Keratinocyte (primary cell): ENCODE results near the gene SMOC1. TPM values are rescaled to one million over a fixed set of nuclear protein-coding genes. Genes with fewer than 3 reads are reported as not detected.

Source experiments
- DNase-seq: peaks from one replicate; pipeline ENCODE4 v3.0.0-alpha.2; 2011; ENCODE audit warnings: low read depth, missing footprints, low spot score
- FAIRE-seq: peaks from 2 replicates; lab custom pipeline; 2011; peaks lifted over from hg19 to GRCh38; lab: Jason Lieb, UNC
- H2AFZ ChIP-seq: 2 replicates; pipeline ENCODE4 v1.6.0; 2012; ENCODE audit warnings: low read length, control low read depth, inconsistent platforms; ENCODE audit not compliant: control insufficient read depth
- H3K27ac ChIP-seq: 2 replicates; pipeline ENCODE4 v1.5.1; 2011; ENCODE audit warnings: low read length; ENCODE audit not compliant: control insufficient read depth, insufficient read depth
- H3K27me3 ChIP-seq: 3 replicates; pipeline ENCODE4 v1.6.0; 2011; ENCODE audit warnings: low read length; ENCODE audit not compliant: control insufficient read depth, insufficient read depth; ENCODE audit errors: extremely low read depth
- H3K36me3 ChIP-seq, 2 experiments: 2 replicates in 1 of 2; 3 replicates in 1 of 2; pipeline ENCODE4 v1.5.1; 2011; ENCODE audit warnings: low read length in 2 of 2, mild to moderate bottlenecking in 1 of 2; ENCODE audit not compliant: control insufficient read depth in 2 of 2, insufficient read depth in 2 of 2; ENCODE audit errors: extremely low read depth in 1 of 2
- H3K4me1 ChIP-seq: 3 replicates; pipeline ENCODE4 v1.5.1; 2011; ENCODE audit warnings: low read length; ENCODE audit not compliant: control insufficient read depth, insufficient read depth; ENCODE audit errors: extremely low read depth
- H3K4me2 ChIP-seq: 3 replicates; pipeline ENCODE4 v1.6.0; 2011; ENCODE audit warnings: low read depth, low read length; ENCODE audit not compliant: control insufficient read depth, insufficient read depth; ENCODE audit errors: extremely low read depth
- H3K4me3 ChIP-seq, 3 experiments: fragments of 200-600 bp in 1 of 3; sonication (generic) in 1 of 3; 2 replicates in 2 of 3; 3 replicates in 1 of 3; pipeline ENCODE4 v1.5.1; 2011 to 2016; ENCODE audit warnings: low read length in 3 of 3, mild to moderate bottlenecking in 3 of 3, control low read depth in 2 of 3, inconsistent platforms in 1 of 3, low read depth in 1 of 3, mixed read lengths in 1 of 3, mixed run types in 1 of 3, moderate library complexity in 1 of 3; ENCODE audit not compliant: control insufficient read depth in 2 of 3, insufficient read depth in 2 of 3; ENCODE audit errors: extremely low read depth in 1 of 3
- H3K79me2 ChIP-seq: 2 replicates; pipeline ENCODE4 v1.6.0; 2012; ENCODE audit warnings: low read length; ENCODE audit not compliant: control insufficient read depth, insufficient read depth
- H3K9ac ChIP-seq: 3 replicates; pipeline ENCODE4 v1.6.0; 2011; ENCODE audit warnings: low read length; ENCODE audit not compliant: control insufficient read depth, insufficient read depth; ENCODE audit errors: extremely low read depth
- H3K9me1 ChIP-seq: 3 replicates; pipeline ENCODE4 v1.6.0; 2011; ENCODE audit warnings: low read length; ENCODE audit not compliant: control insufficient read depth, insufficient read depth; ENCODE audit errors: extremely low read depth
- H3K9me3 ChIP-seq: 2 replicates; pipeline ENCODE4 v1.5.1; 2012; ENCODE audit warnings: low read depth, low read length; ENCODE audit not compliant: control insufficient read depth
- H4K20me1 ChIP-seq: 3 replicates; pipeline ENCODE4 v1.6.0; 2011; ENCODE audit warnings: low read length; ENCODE audit not compliant: control insufficient read depth, insufficient read depth; ENCODE audit errors: extremely low read depth
- EZH2 ChIP-seq: IDR thresholded peaks from one replicate; pipeline ENCODE4 v1.6.1; 2012; ENCODE audit warnings: inconsistent platforms, mild to moderate bottlenecking, low read length, moderate library complexity
- dilution Hi-C: fragments of 300-500 bp; cut with MboI; formaldehyde crosslinking; loops from one replicate; pipeline ENCODE4 v1.7.0; 2020; ENCODE audit warnings: low sequenced_read_pairs; ENCODE audit not compliant: extremely low pct_ligation_motif_present
- polyA plus RNA-seq, 5 experiments: library from polyadenylated mRNA; depleted of rRNA in 3 of 5; stranded (reverse) in 3 of 5; stranded (forward) in 1 of 5; unstranded in 1 of 5; fragments of >200 nt; gene quantifications; 1 replicate in 1 of 5; 2 replicates in 3 of 5; 3 replicates in 1 of 5; pipeline versions ENCODE4 v1.2.1 to v1.2.3, GENCODE V29; 2011 to 2012; ENCODE audit warnings: missing spikeins in 2 of 5, low read depth in 1 of 5, low replicate concordance in 1 of 5
- TF ChIP-seq, protein P1 (sequence below), 3 experiments: IDR thresholded peaks in 1 of 3; conservative IDR thresholded peaks in 1 of 3; optimal IDR thresholded peaks in 1 of 3; 2 replicates in 2 of 3; 3 replicates in 1 of 3; pipeline versions ENCODE3 to v1.5.1; 2011; ENCODE audit warnings: low read length in 3 of 3, mild to moderate bottlenecking in 3 of 3, moderate library complexity in 2 of 3, control low read depth in 1 of 3, inconsistent platforms in 1 of 3; ENCODE audit not compliant: insufficient read depth in 2 of 3; ENCODE audit errors: extremely low read depth in 1 of 3

Gene SMOC1
- polyA plus RNA-seq, 1 donor (not counting 4 experiments of a cell fraction or from before 2014, with no cell fraction given): 6.0 TPM

DNA sequence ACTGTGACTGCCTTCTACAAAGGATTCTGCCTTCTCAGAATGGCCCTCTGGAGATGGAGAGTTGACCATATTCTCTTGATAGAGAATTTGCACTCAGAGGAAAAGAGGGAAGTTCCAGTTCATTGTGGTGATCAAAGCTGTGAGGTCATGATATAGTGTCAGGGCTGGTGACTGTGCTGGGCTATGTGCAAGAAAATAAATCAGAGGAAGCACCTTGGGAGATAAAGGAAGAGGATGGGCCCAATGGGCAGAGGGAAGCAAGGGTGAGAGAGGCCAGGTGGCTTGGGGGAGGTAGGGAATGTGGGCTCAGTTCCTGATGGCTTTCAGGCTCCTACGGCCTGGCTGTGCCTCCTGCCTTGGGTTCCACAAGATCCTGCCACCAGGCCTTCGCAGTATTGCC, 163.8 kb downstream of the SMOC1 start:
- H3K4me3 ChIP-seq: no peak overlapping the region
- H3K9me3 ChIP-seq: no peaks in the 10 kb centered on the region
- TF ChIP-seq, protein P1, sequence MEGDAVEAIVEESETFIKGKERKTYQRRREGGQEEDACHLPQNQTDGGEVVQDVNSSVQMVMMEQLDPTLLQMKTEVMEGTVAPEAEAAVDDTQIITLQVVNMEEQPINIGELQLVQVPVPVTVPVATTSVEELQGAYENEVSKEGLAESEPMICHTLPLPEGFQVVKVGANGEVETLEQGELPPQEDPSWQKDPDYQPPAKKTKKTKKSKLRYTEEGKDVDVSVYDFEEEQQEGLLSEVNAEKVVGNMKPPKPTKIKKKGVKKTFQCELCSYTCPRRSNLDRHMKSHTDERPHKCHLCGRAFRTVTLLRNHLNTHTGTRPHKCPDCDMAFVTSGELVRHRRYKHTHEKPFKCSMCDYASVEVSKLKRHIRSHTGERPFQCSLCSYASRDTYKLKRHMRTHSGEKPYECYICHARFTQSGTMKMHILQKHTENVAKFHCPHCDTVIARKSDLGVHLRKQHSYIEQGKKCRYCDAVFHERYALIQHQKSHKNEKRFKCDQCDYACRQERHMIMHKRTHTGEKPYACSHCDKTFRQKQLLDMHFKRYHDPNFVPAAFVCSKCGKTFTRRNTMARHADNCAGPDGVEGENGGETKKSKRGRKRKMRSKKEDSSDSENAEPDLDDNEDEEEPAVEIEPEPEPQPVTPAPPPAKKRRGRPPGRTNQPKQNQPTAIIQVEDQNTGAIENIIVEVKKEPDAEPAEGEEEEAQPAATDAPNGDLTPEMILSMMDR (optimal IDR thresholded peaks at IDR 0.05 in 1 of 3, IDR thresholded peaks at IDR 0.05 in 1 of 3, conservative IDR thresholded peaks at IDR 0.05 in 1 of 3; ENCODE audit: extremely low read depth in 1 of 3, insufficient read depth in 2 of 3, low read length in 3 of 3): no peak
- no peak for TF ChIP-seq EZH2
- no peak overlapping the region for H3K27ac ChIP-seq
- H4K20me1 ChIP-seq: no peaks in the 10 kb centered on the region
- no peak for FAIRE-seq
- H3K79me2 ChIP-seq: no peaks in the 10 kb centered on the region
- H3K4me1 ChIP-seq: no peaks in the 10 kb centered on the region
- no peak overlapping the region for H3K9ac ChIP-seq
- H3K36me3 ChIP-seq: no peaks in the 10 kb centered on the region
- no peak overlapping the region for H3K4me2 ChIP-seq
- dilution Hi-C loops: no loop called here
- DNase-seq: no peak
- no peak overlapping the region for H2AFZ ChIP-seq
- H3K9me1 ChIP-seq: no peaks in the 10 kb centered on the region
- peaks cover 4% of the 10 kb centered on the region for H3K27me3 ChIP-seq

DNA sequence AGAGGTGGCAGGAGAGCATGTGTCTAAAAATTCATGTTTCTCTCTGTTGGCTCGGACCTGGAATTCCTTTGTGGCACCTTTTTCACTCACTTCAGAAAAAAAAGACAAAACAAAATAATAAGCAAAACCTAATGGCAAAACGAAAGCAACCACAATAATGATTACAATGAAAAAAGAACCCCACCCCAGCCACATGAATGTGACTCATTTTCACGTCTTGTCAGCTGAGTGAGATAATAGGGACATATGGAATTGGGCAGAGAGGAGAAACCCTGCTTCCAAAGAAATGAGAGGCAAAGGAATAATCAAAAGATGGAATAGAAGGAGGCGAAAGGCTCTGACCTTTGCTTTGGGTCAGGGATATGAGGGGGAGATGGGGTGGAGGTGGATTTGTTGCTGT, 166.1 kb downstream of the SMOC1 start:
- H3K9me1 ChIP-seq: no peaks in the 10 kb centered on the region
- FAIRE-seq (no peak), DNase-seq (no peak)
- H3K4me3 ChIP-seq: no peak overlapping the region
- no peak overlapping the region for H3K9ac ChIP-seq
- no peaks in the 10 kb centered on the region for H3K36me3 ChIP-seq
- H3K9me3 ChIP-seq: no peaks in the 10 kb centered on the region
- H3K79me2 ChIP-seq: no peaks in the 10 kb centered on the region
- H3K27me3 ChIP-seq: peaks cover 4% of the 10 kb centered on the region
- dilution Hi-C loops: no loop called here
- TF ChIP-seq, protein P1 (optimal IDR thresholded peaks at IDR 0.05 in 1 of 3, IDR thresholded peaks at IDR 0.05 in 1 of 3, conservative IDR thresholded peaks at IDR 0.05 in 1 of 3; ENCODE audit: extremely low read depth in 1 of 3, insufficient read depth in 2 of 3, low read length in 3 of 3): no peak
- TF ChIP-seq EZH2: no peak
- H3K4me2 ChIP-seq: no peak overlapping the region
- H3K4me1 ChIP-seq: peaks cover 3% of the 10 kb centered on the region
- no peaks in the 10 kb centered on the region for H4K20me1 ChIP-seq
- no peak overlapping the region for H2AFZ ChIP-seq
- no peak overlapping the region for H3K27ac ChIP-seq
